DND-41 (cell line): ENCODE data around the gene FAM50A.

Source experiments
- ATAC-seq: fragments of 200-7000 bp; cut with Tn5 transposase; 3 replicates; pipeline ENCODE4 v1.9.1; 2021; ENCODE audit warnings: low read depth; ENCODE audit not compliant: insufficient read depth
- DNase-seq: peaks from one replicate; pipeline ENCODE4 v3.0.0-alpha.2; 2020
- H2AFZ ChIP-seq: 2 replicates; pipeline ENCODE4 v1.6.0; 2012; ENCODE audit warnings: low read depth, low read length
- H3K27ac ChIP-seq: 2 replicates; pipeline ENCODE4 v1.5.1; 2012; ENCODE audit warnings: low read length, inconsistent platforms
- H3K27me3 ChIP-seq: fragments of 200-600 bp; sonication (generic); 2 replicates; pipeline ENCODE4 v1.6.0; 2012; ENCODE audit warnings: low read length, mild to moderate bottlenecking, inconsistent platforms; ENCODE audit not compliant: insufficient read depth, poor library complexity
- H3K36me3 ChIP-seq: 2 replicates; pipeline ENCODE4 v1.5.1; 2012; ENCODE audit warnings: low read length, inconsistent platforms; ENCODE audit not compliant: insufficient read depth
- H3K4me1 ChIP-seq: 2 replicates; pipeline ENCODE4 v1.5.1; 2012; ENCODE audit warnings: mild to moderate bottlenecking, low read length; ENCODE audit not compliant: insufficient read depth
- H3K4me2 ChIP-seq: 2 replicates; pipeline ENCODE4 v1.6.0; 2012; ENCODE audit warnings: mild to moderate bottlenecking, moderate library complexity, low read length, inconsistent platforms; ENCODE audit not compliant: insufficient read depth
- H3K4me3 ChIP-seq, 2 experiments: fragments of 200-600 bp in 1 of 2; shearing (Covaris generic) in 1 of 2; 2 replicates each; pipeline ENCODE4 v1.5.1; 2012 to 2016; ENCODE audit warnings: inconsistent platforms in 2 of 2, low read length in 2 of 2, mild to moderate bottlenecking in 2 of 2, low read depth in 1 of 2, moderate library complexity in 1 of 2
- H3K79me2 ChIP-seq: 2 replicates; pipeline ENCODE4 v1.6.0; 2012; ENCODE audit warnings: low read length, inconsistent platforms; ENCODE audit not compliant: insufficient read depth
- H3K9ac ChIP-seq: 2 replicates; pipeline ENCODE4 v1.6.0; 2012; ENCODE audit warnings: low read depth, mild to moderate bottlenecking, inconsistent platforms, low read length, moderate library complexity
- H3K9me3 ChIP-seq: 2 replicates; pipeline ENCODE4 v1.5.1; 2012; ENCODE audit warnings: low read length, moderate library complexity, mild to moderate bottlenecking, inconsistent platforms; ENCODE audit not compliant: insufficient read depth, severe bottlenecking
- H4K20me1 ChIP-seq: 2 replicates; pipeline ENCODE4 v1.6.0; 2012; ENCODE audit warnings: low read length; ENCODE audit not compliant: insufficient read depth
- CTCF ChIP-seq: IDR thresholded peaks from 2 replicates; pipeline ENCODE4 v1.5.1; 2012; ENCODE audit warnings: borderline replicate concordance, low read length, moderate library complexity, mild to moderate bottlenecking; ENCODE audit not compliant: poor library complexity, severe bottlenecking; ENCODE audit errors: extremely low read depth
- EZH2 ChIP-seq: IDR thresholded peaks from 3 replicates; pipeline ENCODE4 v1.6.1; 2012; ENCODE audit warnings: borderline replicate concordance, low read depth, mild to moderate bottlenecking, moderate library complexity, low read length, inconsistent platforms; ENCODE audit not compliant: severe bottlenecking

Gene FAM50A

GRCh38 chrX:154488336-154489075, 44.6 kb downstream of the FAM50A start:
- no peak overlapping the region; a peak in 1 of 4 replicates for H3K4me3 ChIP-seq
- no peak overlapping the region for H2AFZ ChIP-seq
- H3K27me3 ChIP-seq = no peaks in the 10 kb centered on the region
- DNase-seq (no peak), ATAC-seq (no peak)
- H3K4me1 ChIP-seq = peaks cover 56% of the 10 kb centered on the region
- peaks cover 20% of the 10 kb centered on the region for H3K36me3 ChIP-seq
- TF ChIP-seq CTCF (no peak), EZH2 (no peak)
- peak overlapping the region; percentile 92; the same call in 1 of the 2 replicates for H3K4me2 ChIP-seq
- no peak overlapping the region for H3K27ac ChIP-seq
- peaks cover 30% of the 10 kb centered on the region for H3K79me2 ChIP-seq
- peaks cover 17% of the 10 kb centered on the region for H4K20me1 ChIP-seq
- H3K9me3 ChIP-seq = no peaks in the 10 kb centered on the region
- H3K9ac ChIP-seq = peak overlapping the region; percentile 80

GRCh38 chrX:154489182-154489581, 45.2 kb downstream of the FAM50A start:
- Histone ChIP-seq H3K9ac (peak overlapping the region; percentile 80), H3K27ac (no peak overlapping the region), H3K4me2 (peak overlapping the region; percentile 92), H4K20me1 (peaks cover 14% of the 10 kb centered on the region), H3K4me3 (peak overlapping the region in 1 of 2 experiments; percentile 70; a peak in 2 of 4 replicates), H2AFZ (no peak overlapping the region), H3K79me2 (peaks cover 30% of the 10 kb centered on the region), H3K4me1 (peaks cover 55% of the 10 kb centered on the region), H3K9me3 (no peaks in the 10 kb centered on the region), H3K36me3 (peaks cover 13% of the 10 kb centered on the region), H3K27me3 (no peaks in the 10 kb centered on the region)
- ATAC-seq = no peak
- TF ChIP-seq EZH2 = no peak
- no peak for TF ChIP-seq CTCF
- DNase-seq = no peak

GRCh38 chrX:154490021-154490413, 46.1 kb downstream of the FAM50A start:
- Histone ChIP-seq H3K4me2 (peak overlapping the region; percentile 92), H3K27me3 (no peaks in the 10 kb centered on the region), H4K20me1 (peaks cover 6% of the 10 kb centered on the region), H2AFZ (peak overlapping the region; percentile 64), H3K36me3 (peaks cover 5% of the 10 kb centered on the region), H3K9me3 (no peaks in the 10 kb centered on the region), H3K27ac (peak overlapping the region; percentile 79), H3K79me2 (peaks cover 23% of the 10 kb centered on the region), H3K9ac (peak overlapping the region; percentile 80), H3K4me1 (peaks cover 47% of the 10 kb centered on the region), H3K4me3 (peak overlapping the region; percentile 47 to 70)
- peak; percentile 30 for DNase-seq
- peak; percentile 8 for ATAC-seq
- TF ChIP-seq CTCF = no peak
- TF ChIP-seq EZH2 = no peak
